SH-SY5Y (cell line): Measurements from ENCODE around the gene KRT83.

ENCODE experiments used
- GATA2 ChIP-seq: IDR thresholded peaks from 2 replicates; pipeline ENCODE4 v1.6.1; 2011; ENCODE audit warnings: mild to moderate bottlenecking, low read depth, low read length
- GATA3 ChIP-seq: IDR thresholded peaks from 2 replicates; pipeline ENCODE4 v1.6.1; 2011; ENCODE audit warnings: low read depth, mild to moderate bottlenecking, low read length, moderate library complexity

DNA sequence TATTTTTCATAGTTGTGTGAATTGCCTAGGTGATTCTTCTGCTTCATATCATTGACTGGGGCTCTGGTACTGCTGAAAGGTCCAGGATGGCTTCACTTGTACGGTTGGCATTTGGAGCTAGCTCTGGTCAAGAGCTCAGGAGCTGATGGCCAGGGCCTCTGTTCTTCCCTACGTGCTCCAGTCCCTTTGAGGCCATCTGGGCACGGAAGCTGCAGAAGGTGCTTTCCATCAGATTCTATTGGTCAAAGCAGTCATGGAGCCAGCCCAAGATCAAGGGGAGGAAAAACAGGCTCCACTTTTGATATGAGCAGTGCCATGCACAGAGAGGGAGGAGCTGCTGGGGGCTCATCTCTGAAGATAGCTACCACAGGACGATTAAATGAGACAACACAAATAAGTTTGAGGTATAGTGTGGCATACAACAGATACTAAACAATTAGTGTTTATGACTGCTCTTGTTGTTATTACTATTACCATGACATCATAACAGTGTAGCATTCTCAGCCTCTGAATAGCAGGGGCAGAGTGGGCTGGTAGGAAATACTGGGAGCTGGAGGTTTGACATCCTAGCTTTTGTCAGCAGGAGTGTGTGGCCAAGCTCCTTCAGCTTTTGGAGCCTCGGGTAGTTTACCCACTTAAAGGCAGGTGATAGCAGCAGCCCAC, 10.4 kb downstream of the KRT83 start:
- TF ChIP-seq GATA3 (no peak), GATA2 (no peak)
